Activated CD4-positive, alpha-beta T cell treated with anti-CD3 and anti-CD28 coated beads, Interleukin-2, amount 50 U/mL, for 24 hours (primary cell): ENCODE measurements around the gene CLIP1.
"Not testable (repeated sequence)": the region's sequence is repeated elsewhere in the genome, so short reads cannot be mapped to it uniquely, and the experiment has no call there.

Experiments used
- DNase-seq, 2 donors: peaks; one replicate each; pipeline ENCODE4 v3.0.0-alpha.2; 2020; ENCODE audit warnings: low read depth in 1 of 2, low spot score in 1 of 2

CLIP1 gene

DNA sequence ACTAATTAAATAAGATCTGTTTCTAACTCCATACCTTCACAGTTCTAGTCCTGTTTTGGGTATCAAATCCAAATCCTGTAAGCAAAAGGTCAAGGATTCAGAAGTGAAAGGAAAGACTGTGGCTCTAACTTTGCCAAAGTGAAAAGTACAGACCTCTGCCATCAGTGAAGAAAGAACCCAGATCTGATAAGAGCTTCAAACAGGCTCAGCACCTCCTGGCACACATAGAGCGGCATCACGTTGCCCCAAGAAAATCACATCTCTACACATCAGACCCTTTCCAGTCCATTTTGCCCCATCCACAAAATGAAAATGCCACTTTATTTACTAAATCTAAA, 23.2 kb downstream of the CLIP1 start:
- DNase-seq = no peak

GRCh38 chr12:122397981-122398380, 24.5 kb downstream of the CLIP1 start:
- DNase-seq = not testable (repeated sequence)

DNA sequence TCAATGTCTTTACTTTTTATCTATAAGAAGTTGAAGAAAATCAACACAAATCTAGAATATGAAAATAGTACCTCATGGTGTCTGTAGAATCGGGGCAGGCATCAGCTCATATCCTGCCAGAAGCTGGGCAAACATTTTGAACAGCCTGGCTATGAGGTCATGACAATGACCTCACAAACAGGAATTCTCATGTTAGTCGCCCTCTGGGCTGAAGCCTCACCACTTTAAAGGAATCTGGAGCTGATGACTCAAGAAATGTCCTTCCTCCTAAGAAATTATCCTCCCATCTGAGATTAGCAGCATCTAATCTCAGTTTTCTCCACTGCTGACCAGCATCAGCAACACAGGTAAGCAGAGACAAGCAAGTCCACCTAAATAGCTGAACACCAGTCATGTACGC, 27.1 kb downstream of the CLIP1 start:
- DNase-seq = no peak

DNA sequence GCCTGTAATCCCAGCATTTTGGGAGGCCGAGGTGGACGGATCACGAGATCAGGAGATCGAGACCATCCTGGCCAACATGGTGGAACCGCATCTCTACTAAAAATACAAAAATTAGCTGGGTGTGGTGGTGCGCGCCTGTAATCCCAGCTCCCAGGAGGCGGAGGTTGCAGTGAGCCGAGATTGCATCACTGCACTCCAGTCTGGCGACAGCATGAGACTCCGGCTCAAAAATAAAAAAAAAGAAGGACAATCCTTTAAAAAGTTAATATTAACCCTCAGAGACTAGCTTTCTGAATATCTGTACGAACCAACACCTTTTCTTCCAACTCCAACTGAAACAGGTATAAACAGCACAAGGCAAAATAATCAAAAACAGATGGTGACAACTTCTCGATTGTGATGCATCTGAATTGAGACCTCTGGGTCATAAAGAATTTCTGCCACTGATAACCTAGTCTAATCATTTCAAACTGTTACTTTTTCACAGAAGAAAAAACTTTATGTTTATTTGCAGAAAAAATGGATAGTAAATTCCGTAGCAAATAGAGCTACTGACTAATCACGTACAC, 27.8 kb downstream of the CLIP1 start:
- DNase-seq = no peak

DNA sequence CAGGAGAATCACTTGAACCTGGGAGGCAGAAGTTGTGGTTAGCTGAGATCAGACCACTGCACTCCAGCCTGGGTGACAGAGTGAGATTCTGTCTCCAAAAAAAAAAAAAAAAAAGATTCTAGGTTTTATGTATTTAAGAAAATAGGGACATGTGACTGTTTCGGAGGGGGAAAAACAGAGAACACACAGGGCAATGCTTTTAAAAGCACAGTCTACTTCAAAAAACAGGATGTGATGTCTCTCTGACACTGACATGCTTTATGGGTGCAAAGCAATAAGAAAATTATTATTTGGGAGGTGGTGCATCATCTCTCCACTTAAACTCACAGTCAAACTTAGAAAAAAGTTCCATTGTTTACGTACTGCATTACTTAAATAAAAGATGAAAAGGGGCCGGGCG, 28.7 kb downstream of the CLIP1 start:
- no peak for DNase-seq

- DNase-seq = no peak
Measured at GRCh38 chr12:122392411-122392810, 30.1 kb downstream of the CLIP1 start.

DNA sequence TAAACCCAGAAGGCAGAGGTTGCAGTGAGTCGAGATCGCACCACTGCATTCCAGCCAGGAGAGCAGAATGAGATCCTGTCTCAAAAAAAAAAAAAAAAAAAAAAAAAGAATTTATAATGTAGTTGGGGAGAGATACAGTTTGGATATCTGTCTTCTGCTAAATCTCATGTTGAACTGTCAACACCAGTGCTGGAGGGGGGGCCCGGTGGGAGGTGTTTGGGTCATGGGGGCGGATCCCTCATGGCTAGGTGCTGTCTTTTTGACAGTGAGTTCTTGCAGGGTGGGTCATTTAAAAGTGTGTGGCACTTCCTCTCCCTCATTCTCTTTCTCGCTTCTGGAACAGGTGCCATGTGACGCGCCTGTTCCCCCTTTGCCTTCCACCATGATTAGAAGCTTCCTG, 32.8 kb downstream of the CLIP1 start:
- no peak for DNase-seq

DNA sequence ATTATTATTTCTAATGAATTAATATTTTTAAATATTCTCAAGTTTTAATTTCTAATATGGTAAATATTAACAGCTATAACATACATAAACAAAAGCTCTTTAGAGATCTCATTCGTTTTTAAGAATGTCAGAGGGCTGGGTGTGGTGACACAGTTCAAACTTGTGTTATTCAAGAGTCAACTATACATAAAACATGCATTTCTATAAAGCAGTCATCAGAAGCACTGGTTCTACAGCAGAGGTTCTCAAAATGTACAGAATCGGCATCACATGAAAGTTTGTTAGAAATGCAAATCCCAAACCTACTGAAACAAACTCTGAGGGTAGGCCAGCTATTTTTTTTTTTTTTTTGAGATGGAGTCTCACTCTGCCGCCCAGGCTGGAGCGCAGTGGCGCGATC, 34.6 kb downstream of the CLIP1 start:
- no peak for DNase-seq

- DNase-seq = no peak
Measured at GRCh38 chr12:122385171-122386016, 37.1 kb downstream of the CLIP1 start.

DNA sequence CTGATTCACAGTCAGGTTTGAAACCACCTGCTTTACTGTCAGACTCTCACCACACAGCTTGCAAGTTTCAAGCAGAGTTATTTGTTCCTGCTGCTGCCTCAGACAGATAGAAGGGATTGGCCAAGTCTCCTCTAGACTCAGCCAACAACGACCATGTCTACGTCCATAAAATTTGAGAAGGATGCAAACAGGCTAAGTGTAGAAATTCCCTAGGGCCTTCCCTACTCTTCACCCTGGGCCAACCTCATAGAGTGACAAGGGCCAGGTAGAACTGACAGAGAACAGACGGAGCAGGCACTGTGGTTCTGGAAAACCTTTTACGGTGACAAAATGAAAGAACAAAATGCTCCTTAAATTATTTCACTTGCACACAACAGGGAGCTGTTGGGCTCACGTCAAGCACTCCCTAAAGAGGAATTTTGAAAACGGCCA, 39.5 kb downstream of the CLIP1 start:
- no peak for DNase-seq

DNA sequence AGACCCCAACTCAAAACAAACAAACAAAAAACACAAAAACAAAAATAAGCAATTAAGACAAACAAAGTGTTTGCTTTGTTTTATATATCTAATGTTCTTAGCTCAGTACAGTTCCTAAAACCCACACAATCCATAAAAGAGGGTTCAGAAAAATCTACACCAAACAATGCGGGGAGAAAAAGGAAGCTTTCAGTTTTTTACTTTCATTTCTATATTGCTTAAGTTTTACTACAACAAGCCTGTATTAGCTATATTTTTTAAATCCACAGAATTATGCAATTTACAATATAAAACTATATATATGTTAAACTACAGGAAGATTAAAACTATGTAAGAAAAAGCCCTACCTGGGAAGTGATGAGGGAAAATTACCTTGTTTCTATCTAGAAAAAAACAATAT, 41.4 kb downstream of the CLIP1 start:
- no peak for DNase-seq

GRCh38 chr12:122376751-122377150, 45.7 kb downstream of the CLIP1 start:
- DNase-seq = not testable (repeated sequence)

DNA sequence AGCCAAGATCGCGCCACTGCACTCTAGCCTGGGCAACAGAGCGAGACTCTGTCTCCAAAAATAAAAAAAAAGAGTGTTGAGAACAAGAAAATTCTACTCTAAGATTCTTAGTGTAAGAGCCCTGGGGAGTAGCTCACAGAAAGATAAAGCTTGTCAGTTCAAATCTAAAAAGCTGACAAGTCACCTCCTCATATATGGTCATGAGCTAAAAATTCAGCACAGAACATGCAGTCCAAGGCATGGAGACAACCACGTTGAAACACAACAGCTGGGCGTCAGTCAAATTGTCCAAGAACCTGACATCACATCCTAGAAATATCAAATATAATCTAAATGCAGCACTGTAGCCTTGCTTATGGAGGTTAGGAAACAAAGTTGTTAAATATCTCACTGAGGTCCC, 47.8 kb downstream of the CLIP1 start:
- DNase-seq = no peak

DNA sequence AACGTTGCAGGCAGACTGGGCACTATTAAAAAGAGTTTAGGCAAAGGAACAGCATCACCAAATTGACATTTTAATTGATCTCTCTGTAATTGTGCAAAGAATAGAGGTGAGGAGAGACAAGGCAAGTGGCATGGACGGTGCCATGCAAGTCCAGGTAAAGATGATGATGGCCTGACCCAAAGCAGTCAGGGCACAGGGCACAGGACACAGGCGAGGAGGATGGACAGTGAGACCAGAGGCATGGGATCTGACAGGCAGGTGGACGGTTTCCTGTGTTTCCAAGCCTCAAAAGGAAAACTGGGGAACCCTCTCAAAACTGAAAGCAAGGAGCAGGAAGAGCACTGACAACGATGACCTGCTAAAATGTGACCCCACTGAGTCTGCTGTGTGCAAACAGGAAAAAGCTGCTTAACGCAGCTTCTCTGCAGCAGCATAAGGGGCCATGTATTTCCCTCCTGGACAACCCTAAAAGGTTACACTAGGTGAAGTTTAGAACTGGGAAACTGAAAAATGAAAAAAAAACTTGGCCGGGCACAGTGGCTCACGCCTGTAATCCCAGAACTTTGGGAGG, 50.9 kb downstream of the CLIP1 start:
- DNase-seq = no peak

- no peak for DNase-seq
Measured at GRCh38 chr12:122368361-122369073, 54.0 kb downstream of the CLIP1 start.

GRCh38 chr12:122367632-122368031, 54.8 kb downstream of the CLIP1 start:
- DNase-seq = not testable (repeated sequence)

DNA sequence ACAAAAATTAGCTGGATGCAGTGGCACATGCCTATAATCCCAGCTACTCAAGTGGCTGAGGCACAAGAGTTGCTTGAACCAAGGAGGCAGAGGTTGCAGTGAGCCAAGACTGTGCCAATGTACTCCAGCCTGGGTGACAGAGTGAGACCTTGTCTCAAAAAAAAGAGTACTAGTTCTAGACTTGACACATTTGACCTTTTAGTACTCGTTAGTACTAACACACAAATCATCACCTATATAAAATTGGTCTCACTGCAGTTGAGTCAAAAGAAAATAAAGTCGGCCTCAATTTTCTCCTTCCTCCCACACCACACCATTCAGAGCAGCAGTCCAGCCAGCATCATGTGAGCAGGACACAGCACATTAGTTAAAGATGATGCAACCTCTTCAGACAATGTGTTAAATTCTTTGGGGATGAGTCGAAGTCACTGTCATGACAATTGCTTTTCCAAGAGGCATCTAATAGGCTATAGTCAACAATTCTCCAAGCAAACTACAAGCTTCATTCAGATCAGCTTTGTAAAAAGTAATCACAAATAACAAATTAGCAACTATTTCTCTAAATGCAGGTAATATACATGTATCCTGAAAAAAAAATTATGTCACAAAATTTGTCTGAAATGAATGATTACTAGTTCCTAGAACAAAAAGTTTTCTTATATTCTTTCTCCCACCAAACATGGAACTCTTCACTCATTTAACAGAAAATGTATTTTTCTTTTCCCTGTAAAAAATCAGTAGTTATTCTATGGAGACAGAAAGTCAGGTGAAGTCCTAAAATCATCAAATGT, 55.6 kb downstream of the CLIP1 start:
- no peak for DNase-seq

GRCh38 chr12:122365226-122365625, 57.2 kb downstream of the CLIP1 start:
- DNase-seq = not testable (repeated sequence)

- DNase-seq = no peak
Measured at GRCh38 chr12:122363782-122364181, 58.7 kb downstream of the CLIP1 start.

DNA sequence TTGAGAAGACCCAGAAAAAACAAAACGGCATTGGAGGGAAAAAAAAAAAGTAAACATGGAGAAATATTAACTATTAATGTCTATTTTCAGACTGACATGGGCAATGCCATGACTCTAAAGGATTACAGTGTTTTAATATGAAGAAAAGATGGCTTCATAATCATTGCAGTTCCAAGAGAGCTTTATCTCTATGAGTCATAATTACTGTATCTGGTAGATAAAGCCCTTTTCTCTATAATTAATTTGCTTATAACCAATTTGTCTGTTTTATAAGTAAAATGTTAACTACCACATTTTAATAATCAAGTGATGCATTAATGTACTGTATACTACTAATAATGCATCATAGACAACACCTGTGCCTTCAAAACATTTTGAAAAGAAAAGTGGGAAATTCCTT, 59.7 kb downstream of the CLIP1 start:
- no peak for DNase-seq

DNA sequence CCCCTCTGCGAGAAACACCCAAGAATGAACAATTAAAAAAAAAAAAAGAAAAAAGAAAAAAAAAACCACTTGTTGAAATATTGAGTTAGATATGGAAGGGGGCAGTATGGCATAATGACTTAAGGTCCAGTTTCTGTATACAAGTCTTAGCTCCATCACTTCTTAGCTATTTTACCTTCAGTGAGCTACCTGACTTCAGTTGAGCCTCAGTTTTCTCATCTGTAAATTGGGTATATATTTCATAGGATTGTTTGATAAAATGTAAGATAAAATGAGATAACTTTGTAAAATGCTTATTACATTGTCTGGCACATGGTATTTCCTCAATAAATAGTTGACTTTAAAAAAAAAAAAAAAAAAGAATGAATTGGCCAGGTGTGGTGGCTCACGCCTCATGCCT, 64.1 kb downstream of the CLIP1 start:
- not testable (repeated sequence) for DNase-seq
